Middle frontal gyrus (tissue), 1 donor: ENCODE results near the gene KRTAP9-1.
"Not testable (repeated sequence)": the region's sequence is repeated elsewhere in the genome, so short reads cannot be mapped to it uniquely, and the experiment has no call there.

ENCODE experiments used
- DNase-seq: peaks from one replicate; pipeline ENCODE4 v3.0.0-alpha.2; 2015; ENCODE audit warnings: low spot score; ENCODE audit errors: extremely low spot score

KRTAP9-1 gene

GRCh38 chr17:41178843-41179616 lies 10.7 kb upstream of the KRTAP9-1 start:
- DNase-seq: no peak

- no peak for DNase-seq
Measured at GRCh38 chr17:41184480-41184961, 5.2 kb upstream of the KRTAP9-1 start, which contains the start of gene KRTAP4-1. TSS of gene KRTAP4-1 (minus strand) at chr17:41184911. CDS start at chr17:41184854, 57 bp downstream.

GRCh38 chr17:41185001-41185400 lies 4.7 kb upstream of the KRTAP9-1 start:
- no peak for DNase-seq

- no peak for DNase-seq
Measured at GRCh38 chr17:41186872-41187271, 2.8 kb upstream of the KRTAP9-1 start.

GRCh38 chr17:41190328-41190727 lies 641 bp downstream of the KRTAP9-1 start:
- no peak for DNase-seq

- no peak for DNase-seq
Measured at GRCh38 chr17:41196068-41196467, 6.4 kb downstream of the KRTAP9-1 start.

GRCh38 chr17:41199421-41200078 lies 9.9 kb downstream of the KRTAP9-1 start:
- DNase-seq: no peak

- DNase-seq: no peak
Measured at GRCh38 chr17:41211845-41212466, 22.3 kb downstream of the KRTAP9-1 start.

GRCh38 chr17:41212524-41213169 lies 23.0 kb downstream of the KRTAP9-1 start:
- no peak for DNase-seq

GRCh38 chr17:41215681-41216080 lies 26.0 kb downstream of the KRTAP9-1 start:
- DNase-seq: no peak

GRCh38 chr17:41223821-41224220 lies 34.1 kb downstream of the KRTAP9-1 start:
- DNase-seq: no peak

GRCh38 chr17:41226051-41226450 lies 36.4 kb downstream of the KRTAP9-1 start:
- DNase-seq: no peak

- DNase-seq: not testable (repeated sequence)
Measured at GRCh38 chr17:41226598-41227095, 37.0 kb downstream of the KRTAP9-1 start, which contains the start of gene KRTAP9-2. TSS of gene KRTAP9-2 (plus strand) at chr17:41226648. CDS start at chr17:41226655, 7 bp downstream.

- DNase-seq: no peak
Measured at GRCh38 chr17:41230094-41230493, 40.4 kb downstream of the KRTAP9-1 start.

GRCh38 chr17:41231731-41232130 lies 42.0 kb downstream of the KRTAP9-1 start:
- DNase-seq: no peak

- not testable (repeated sequence) for DNase-seq
Measured at GRCh38 chr17:41232399-41233105, 42.9 kb downstream of the KRTAP9-1 start, which contains the start of gene KRTAP9-3. TSS of gene KRTAP9-3 (plus strand) at chr17:41232449. CDS start at chr17:41232502, 53 bp downstream.

GRCh38 chr17:41237116-41237515 lies 47.4 kb downstream of the KRTAP9-1 start:
- DNase-seq: not testable (repeated sequence)

- DNase-seq: not testable (repeated sequence)
Measured at GRCh38 chr17:41237949-41238437, 48.3 kb downstream of the KRTAP9-1 start, which contains the start of gene KRTAP9-8. TSS of gene KRTAP9-8 (plus strand) at chr17:41237999. CDS start at chr17:41238052, 53 bp downstream.
